ENCODE results near the gene BMP2K. TPM values are rescaled to one million over a fixed set of nuclear protein-coding genes. Genes with fewer than 3 reads are reported as not detected.

Gene BMP2K
- total and polyA plus RNA-seq, 2 of the 8 experiments (the other 6 are each of a cell fraction or from before 2014, with no cell fraction given) = 15.6 to 24.1 TPM

DNA sequence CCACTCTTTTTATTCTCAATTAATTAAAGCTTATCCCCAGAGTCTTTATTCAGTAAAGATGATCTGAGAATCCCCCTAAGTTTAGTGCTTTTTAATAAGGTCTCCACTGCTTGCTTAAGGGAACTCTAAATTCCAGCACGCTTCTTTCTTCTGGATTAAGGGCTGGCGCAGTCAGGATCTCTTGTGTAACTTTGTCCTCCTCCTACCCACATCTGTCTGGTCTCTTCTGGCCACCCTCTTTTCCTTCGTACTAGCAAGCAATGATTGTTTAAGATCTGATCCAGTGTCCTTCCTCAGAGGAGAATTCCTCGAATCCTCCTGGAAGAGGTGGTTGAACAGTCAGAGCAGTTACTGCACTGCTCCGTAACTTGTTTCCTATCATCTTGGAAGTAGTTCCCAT lies 177.1 kb downstream of the BMP2K start:
- ChIA-PET CTCF (ENCODE audit: partially characterized antibody) (interaction anchor here (0.5 to 2.8 kb wide), 29 partner anchors 11 to 1383 kb away, joined by 3 to 20 read pairs (median 3); partner anchors contain the start of genes CFAP299 and PAQR3), POLR2A (ENCODE audit: partially characterized antibody) (no interaction called here)
- no peak for FAIRE-seq
- WGBS, 2 experiments (ENCODE audit: extremely low coverage in 1 of 2, insufficient coverage in 1 of 2, insufficient read length in 1 of 2, insufficient replicate concordance in 2 of 2, low coverage in 1 of 2, low lambda C conversion rate in 2 of 2, missing lambda C conversion rate in 1 of 2) = 90% methylated on average over 5 of the region's 5 CpGs; no CpG with 5 or more reads in 1 of the 2 experiments
- no peak overlapping the region for H3K23ac ChIP-seq (ENCODE audit: insufficient read length)
- no peak overlapping the region for H3K4me3 ChIP-seq (ENCODE audit: extremely low read depth in 1 of 4, insufficient read depth in 2 of 4, low read depth in 3 of 4, low read length in 4 of 4)
- H2BK120ac ChIP-seq (replicated peaks; ENCODE audit: low read depth, low read length) = no peak overlapping the region
- H3K18ac ChIP-seq (ENCODE audit: extremely low read depth, low read length) = no peak overlapping the region
- no peak overlapping the region for H2BK15ac ChIP-seq (ENCODE audit: low read length)
- no peak overlapping the region for H2BK20ac ChIP-seq (ENCODE audit: low read length)
- H3K9ac ChIP-seq (replicated peaks in 1 of 4; ENCODE audit: extremely low read depth in 1 of 4, low read depth in 3 of 4, low read length in 3 of 4) = no peak overlapping the region
- no peak overlapping the region for H2AFZ ChIP-seq (ENCODE audit: low read length)
- H3K4ac ChIP-seq (replicated peaks; ENCODE audit: insufficient read length, low read depth, low read length) = no peak overlapping the region
- DNase-seq (ENCODE audit: low read depth in 1 of 2, low spot score in 2 of 2) = no peak
- no peak overlapping the region for H3K27ac ChIP-seq (ENCODE audit: low read depth, low read length)
- H3K4me1 ChIP-seq (replicated peaks in 1 of 4; ENCODE audit: control insufficient read depth in 3 of 4, insufficient read depth in 4 of 4, low read length in 3 of 4) = no peaks in the 10 kb centered on the region
- H3K14ac ChIP-seq (ENCODE audit: insufficient read length) = no peak overlapping the region
- H4K5ac ChIP-seq (ENCODE audit: insufficient read length, low read depth, low read length) = no peak overlapping the region
- no peak overlapping the region for H3K56ac ChIP-seq (replicated peaks; ENCODE audit: insufficient read length, low read depth, low read length)
- no peaks in the 10 kb centered on the region for H3K79me2 ChIP-seq (ENCODE audit: control insufficient read depth in 1 of 2, insufficient read depth in 2 of 2, low read length in 2 of 2)
- H4K91ac ChIP-seq (replicated peaks; ENCODE audit: insufficient read length, low read length) = no peak overlapping the region
- no peaks in the 10 kb centered on the region for H3K9me3 ChIP-seq (ENCODE audit: insufficient read depth in 2 of 2, low read depth in 1 of 2, low read length in 1 of 2)
- no peaks in the 10 kb centered on the region for H3K27me3 ChIP-seq (replicated peaks in 1 of 4; ENCODE audit: control insufficient read depth in 3 of 4, extremely low read depth in 1 of 4, insufficient read depth in 3 of 4, low read length in 3 of 4)
- H2AK5ac ChIP-seq (ENCODE audit: low read depth, low read length) = no peak overlapping the region
- H3K79me1 ChIP-seq (ENCODE audit: low read depth, low read length) = no peaks in the 10 kb centered on the region
- no peak overlapping the region for H4K8ac ChIP-seq (ENCODE audit: extremely low read depth, insufficient read depth, low read length)
- H3K4me2 ChIP-seq (ENCODE audit: insufficient read depth in 1 of 2, low read depth in 2 of 2, low read length in 2 of 2) = no peak overlapping the region
- H4K20me1 ChIP-seq (replicated peaks in 1 of 2; ENCODE audit: control insufficient read depth in 1 of 2, insufficient read depth in 2 of 2, low read length in 2 of 2) = no peaks in the 10 kb centered on the region
- H3K36me3 ChIP-seq (ENCODE audit: control insufficient read depth in 2 of 4, insufficient read depth in 4 of 4, low read length in 3 of 4) = no peaks in the 10 kb centered on the region
- H3K23me2 ChIP-seq (ENCODE audit: low read depth, low read length) = no peaks in the 10 kb centered on the region
- no peak overlapping the region for H2BK12ac ChIP-seq (ENCODE audit: low read depth, low read length)
- H2BK5ac ChIP-seq (ENCODE audit: low read depth, low read length) = no peak overlapping the region
- no peak for TF ChIP-seq KDM1A (IDR thresholded peaks at IDR 0.05; ENCODE audit: borderline replicate concordance, low read length)
- TF ChIP-seq SUZ12 (IDR thresholded peaks at IDR 0.05; ENCODE audit: low read length) = no peak
- no peak for TF ChIP-seq HDAC6 (IDR thresholded peaks at IDR 0.05; ENCODE audit: low read depth, low read length)
- TF ChIP-seq SAP30 (IDR thresholded peaks at IDR 0.05; ENCODE audit: insufficient read depth, insufficient replicate concordance, low read length) = no peak
- no peak for TF ChIP-seq CREB1 (IDR thresholded peaks at IDR 0.05)
- TF ChIP-seq RXRA (IDR thresholded peaks at IDR 0.05; ENCODE audit: insufficient read depth, low read depth, low read length) = no peak
- no peak for TF ChIP-seq PHF8 (conservative IDR thresholded peaks at IDR 0.05; ENCODE audit: low read depth, low read length)
- no peak for TF ChIP-seq CBX5 (IDR thresholded peaks at IDR 0.05; ENCODE audit: low read depth, low read length)
- no peak for TF ChIP-seq BCL11A (IDR thresholded peaks at IDR 0.05; ENCODE audit: low read depth in 2 of 2, low read length in 2 of 2)
- no peak for TF ChIP-seq RNF2 (IDR thresholded peaks at IDR 0.05; ENCODE audit: borderline replicate concordance, low read depth, low read length, missing control alignments, poor library complexity, severe bottlenecking)
- TF ChIP-seq TBP (IDR thresholded peaks at IDR 0.05; ENCODE audit: low read depth, low read length) = no peak
- no peak for TF ChIP-seq RAD21 (IDR thresholded peaks at IDR 0.05 in 1 of 2, conservative IDR thresholded peaks at IDR 0.05 in 1 of 2; ENCODE audit: low read depth in 2 of 2, low read length in 2 of 2)
- TF ChIP-seq NANOG (IDR thresholded peaks at IDR 0.05; ENCODE audit: insufficient read depth, low read depth, low read length, poor library complexity, severe bottlenecking) = no peak
- TF ChIP-seq KDM5A (IDR thresholded peaks at IDR 0.05; ENCODE audit: low read length) = no peak
